ENCODE results near the gene AK5.

DNA sequence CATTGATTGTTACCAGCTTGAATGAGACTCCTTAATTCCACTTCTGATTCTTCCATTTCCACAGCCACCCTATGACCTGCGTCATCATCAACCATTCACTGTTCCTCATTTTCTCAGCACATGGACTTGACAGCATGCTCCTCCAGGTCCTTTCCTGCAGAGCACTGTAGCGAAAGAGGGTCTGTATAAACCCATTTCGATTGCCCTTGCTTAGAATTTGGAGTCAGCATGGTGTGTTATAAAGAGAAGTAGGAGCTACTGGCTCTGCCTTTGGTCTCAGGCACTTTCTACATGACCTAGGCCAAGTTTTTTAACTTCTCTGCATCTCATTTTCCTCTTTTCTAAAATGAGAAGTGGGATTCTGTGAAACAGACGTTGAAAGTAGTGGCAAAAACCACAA lies 133.8 kb downstream of the AK5 start:
- no peak for TF ChIP-seq POLR2AphosphoS5 (IDR thresholded peaks at IDR 0.05; ENCODE audit: insufficient read depth in 1 of 2, low read depth in 1 of 2)
- TF ChIP-seq, protein P1, sequence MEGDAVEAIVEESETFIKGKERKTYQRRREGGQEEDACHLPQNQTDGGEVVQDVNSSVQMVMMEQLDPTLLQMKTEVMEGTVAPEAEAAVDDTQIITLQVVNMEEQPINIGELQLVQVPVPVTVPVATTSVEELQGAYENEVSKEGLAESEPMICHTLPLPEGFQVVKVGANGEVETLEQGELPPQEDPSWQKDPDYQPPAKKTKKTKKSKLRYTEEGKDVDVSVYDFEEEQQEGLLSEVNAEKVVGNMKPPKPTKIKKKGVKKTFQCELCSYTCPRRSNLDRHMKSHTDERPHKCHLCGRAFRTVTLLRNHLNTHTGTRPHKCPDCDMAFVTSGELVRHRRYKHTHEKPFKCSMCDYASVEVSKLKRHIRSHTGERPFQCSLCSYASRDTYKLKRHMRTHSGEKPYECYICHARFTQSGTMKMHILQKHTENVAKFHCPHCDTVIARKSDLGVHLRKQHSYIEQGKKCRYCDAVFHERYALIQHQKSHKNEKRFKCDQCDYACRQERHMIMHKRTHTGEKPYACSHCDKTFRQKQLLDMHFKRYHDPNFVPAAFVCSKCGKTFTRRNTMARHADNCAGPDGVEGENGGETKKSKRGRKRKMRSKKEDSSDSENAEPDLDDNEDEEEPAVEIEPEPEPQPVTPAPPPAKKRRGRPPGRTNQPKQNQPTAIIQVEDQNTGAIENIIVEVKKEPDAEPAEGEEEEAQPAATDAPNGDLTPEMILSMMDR (IDR thresholded peaks at IDR 0.05): no peak
- no peak for TF ChIP-seq POLR2A (IDR thresholded peaks at IDR 0.05)

Data from vagina (tissue), 2 donors.